GM10266 (cell line): ENCODE data around the gene LAMB3.

Source experiments
- DNase-seq: peaks from one replicate; pipeline ENCODE4 v3.0.0; 2012; ENCODE audit errors: extremely low spot score
- TF ChIP-seq, protein P1 (sequence below): IDR thresholded peaks from 2 replicates; pipeline ENCODE4 v1.5.1; 2012; ENCODE audit warnings: mild to moderate bottlenecking, low read depth; ENCODE audit not compliant: control insufficient read depth, insufficient read depth; ENCODE audit errors: missing control alignments

LAMB3 gene

DNA sequence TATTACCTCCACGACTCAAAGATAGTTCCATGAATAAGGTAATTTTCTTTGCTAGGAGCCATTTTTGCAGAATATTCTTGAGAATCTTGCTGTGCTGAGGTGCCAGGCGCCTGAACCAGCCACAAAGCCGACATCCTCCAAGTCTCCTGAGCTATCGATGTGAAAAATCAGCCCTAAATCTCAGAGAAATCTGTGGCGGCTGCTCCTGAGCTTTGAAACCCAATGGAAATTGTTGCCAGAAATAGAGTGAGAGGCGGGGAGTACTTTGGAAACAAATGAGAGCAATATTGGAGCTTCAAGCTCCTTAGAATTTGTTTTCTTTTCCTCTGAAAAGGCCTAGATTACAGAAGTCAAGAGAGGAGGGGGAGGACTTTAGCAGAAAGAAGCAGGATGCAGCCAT, 62.4 kb downstream of the LAMB3 start:
- DNase-seq: no peak
- TF ChIP-seq, protein P1, sequence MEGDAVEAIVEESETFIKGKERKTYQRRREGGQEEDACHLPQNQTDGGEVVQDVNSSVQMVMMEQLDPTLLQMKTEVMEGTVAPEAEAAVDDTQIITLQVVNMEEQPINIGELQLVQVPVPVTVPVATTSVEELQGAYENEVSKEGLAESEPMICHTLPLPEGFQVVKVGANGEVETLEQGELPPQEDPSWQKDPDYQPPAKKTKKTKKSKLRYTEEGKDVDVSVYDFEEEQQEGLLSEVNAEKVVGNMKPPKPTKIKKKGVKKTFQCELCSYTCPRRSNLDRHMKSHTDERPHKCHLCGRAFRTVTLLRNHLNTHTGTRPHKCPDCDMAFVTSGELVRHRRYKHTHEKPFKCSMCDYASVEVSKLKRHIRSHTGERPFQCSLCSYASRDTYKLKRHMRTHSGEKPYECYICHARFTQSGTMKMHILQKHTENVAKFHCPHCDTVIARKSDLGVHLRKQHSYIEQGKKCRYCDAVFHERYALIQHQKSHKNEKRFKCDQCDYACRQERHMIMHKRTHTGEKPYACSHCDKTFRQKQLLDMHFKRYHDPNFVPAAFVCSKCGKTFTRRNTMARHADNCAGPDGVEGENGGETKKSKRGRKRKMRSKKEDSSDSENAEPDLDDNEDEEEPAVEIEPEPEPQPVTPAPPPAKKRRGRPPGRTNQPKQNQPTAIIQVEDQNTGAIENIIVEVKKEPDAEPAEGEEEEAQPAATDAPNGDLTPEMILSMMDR: no peak

DNA sequence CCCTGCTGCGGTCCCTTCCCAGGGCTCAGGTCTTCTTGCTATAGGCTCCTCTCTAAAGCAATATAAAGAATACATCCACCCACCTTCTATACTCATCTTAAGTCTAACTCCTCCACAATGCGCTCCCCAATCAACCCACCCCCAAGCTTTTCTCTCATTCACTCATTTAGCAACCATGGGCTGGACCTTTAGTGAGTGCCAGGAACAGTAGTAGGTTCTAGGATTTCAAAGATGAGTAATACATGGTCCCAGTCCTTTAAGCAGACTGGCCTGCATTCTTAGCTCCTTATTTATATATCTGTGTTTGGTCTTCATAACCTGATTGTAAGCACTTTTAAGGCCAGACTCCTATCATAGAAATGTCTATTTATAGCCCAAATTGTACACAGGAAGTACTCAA, 62.8 kb downstream of the LAMB3 start:
- TF ChIP-seq, protein P1: no peak
- no peak for DNase-seq

DNA sequence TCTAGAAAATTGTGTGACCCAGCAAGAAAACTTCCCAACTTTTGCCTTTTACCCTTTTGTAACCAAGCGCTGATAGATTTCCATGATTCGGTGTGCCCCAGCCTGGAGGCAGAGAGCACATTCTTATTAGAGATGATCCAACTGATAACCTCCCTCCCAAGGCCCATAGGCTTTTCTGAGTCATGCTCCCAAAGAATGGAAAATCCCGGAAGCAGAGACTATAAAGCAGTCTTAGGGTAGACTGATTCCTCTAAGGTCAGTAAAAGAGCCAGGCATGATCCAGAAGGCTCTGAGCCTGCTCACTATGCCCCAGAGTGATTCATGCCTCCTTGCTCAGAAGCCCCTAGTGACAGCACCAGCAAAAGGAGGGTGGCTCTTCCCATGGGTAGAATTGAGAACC, 64.4 kb downstream of the LAMB3 start:
- TF ChIP-seq, protein P1: no peak
- DNase-seq: no peak

DNA sequence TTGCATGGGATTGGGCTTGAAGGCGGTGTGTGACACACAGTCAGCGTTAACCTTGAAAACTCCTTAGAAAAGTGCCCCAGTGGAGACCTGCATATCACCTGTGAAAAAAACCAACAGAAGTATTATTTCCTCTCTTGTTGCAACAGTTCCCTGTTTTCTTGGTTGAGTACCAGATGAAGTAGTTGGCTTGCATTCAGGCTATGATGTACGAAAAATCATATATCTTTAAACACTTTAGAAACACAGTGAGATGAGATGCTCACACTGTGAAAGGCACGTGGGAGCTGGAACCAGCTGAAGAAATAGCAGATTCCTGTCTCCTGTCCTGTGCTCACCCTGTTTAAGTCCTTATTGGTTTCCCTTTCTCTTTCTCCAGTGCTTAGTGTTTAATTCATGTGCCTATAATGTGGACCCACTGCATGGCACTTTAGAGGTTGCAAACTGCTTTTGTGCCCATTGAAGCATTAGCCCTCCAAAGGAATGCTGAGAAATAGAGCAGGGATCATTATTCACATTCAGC, 65.9 kb downstream of the LAMB3 start:
- TF ChIP-seq, protein P1: no peak
- no peak for DNase-seq

DNA sequence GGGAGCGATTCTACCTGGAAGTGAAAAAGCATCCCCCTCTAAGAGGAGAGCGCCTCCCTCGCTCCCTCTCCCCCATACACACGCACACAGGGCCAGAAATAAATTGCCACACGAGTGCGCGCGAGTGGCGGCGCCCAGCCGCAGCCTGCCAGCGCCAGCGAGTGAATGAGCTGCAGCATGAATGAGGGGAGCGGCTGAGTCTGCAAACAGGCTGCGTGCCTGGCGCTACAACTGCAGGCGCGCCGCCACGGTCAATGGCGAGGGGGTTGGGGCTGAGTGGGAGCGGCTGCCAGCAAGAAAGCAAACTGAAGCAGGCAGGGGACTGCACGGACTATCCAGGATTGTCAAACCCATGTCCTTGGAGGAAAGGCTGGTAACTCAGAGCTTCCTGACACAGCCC, 66.6 kb downstream of the LAMB3 start:
- TF ChIP-seq, protein P1: no peak
- no peak for DNase-seq

DNA sequence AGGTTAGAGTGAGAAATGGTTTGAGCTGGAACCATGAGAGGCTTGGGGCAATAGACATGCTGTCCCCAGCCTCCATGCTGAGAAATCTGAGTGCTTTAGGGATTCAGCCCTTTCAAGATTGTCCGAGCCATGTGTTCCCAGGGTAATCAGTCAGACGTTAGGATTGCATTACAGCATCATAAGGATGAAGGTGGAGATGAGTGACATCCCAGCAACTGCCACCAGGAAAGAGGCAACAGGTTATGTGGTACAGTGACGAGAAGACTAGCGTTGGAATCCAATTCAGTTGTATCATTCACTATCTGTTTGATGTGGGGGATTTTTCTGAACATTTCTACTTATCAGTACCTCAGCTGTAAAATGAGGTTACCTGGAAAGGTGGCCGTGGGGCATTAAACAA, 67.0 kb downstream of the LAMB3 start:
- TF ChIP-seq, protein P1: no peak
- DNase-seq: no peak

DNA sequence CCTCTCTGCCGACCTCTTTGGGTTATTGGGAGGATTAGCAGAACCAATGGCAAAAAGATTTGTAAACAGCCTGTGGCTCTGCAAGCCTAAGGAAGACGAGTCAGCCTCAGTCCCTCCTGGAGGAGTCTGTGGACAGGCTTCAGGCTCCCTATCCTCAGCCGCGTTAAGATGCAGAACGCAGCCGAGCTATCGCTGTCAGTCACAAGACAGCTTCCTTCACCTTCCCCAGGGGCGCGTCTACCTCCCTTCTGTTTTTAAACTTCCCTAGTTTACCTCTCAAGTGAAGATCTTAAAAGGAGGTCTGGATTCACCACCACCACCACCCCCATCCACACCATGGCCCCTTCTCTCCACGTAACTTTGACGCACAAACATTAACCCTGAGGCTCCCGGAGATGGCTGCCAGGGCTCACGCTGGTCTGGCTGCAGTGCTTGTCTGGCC, 68.0 kb downstream of the LAMB3 start:
- no peak for DNase-seq
- TF ChIP-seq, protein P1: no peak
